ENCODE data around the gene DNAH14.
"Not testable (repeated sequence)": the region's sequence is repeated elsewhere in the genome, so short reads cannot be mapped to it uniquely, and the experiment has no call there.

- TF ChIP-seq CTCF (IDR thresholded peaks at IDR 0.05); ZFX (IDR thresholded peaks at IDR 0.05; ENCODE audit: borderline replicate concordance): not testable (repeated sequence)
Measured at GRCh38 chr1:225177409-225177808, 247.9 kb downstream of the DNAH14 start.

Data from 22Rv1 (cell line).